Hepatic stellate cell (primary cell): ENCODE data around the gene LOXHD1.

Experiments used
- DNase-seq: peaks from one replicate; pipeline ENCODE4 v3.0.0; 2011; ENCODE audit warnings: low spot score

The LOXHD1 gene

DNA sequence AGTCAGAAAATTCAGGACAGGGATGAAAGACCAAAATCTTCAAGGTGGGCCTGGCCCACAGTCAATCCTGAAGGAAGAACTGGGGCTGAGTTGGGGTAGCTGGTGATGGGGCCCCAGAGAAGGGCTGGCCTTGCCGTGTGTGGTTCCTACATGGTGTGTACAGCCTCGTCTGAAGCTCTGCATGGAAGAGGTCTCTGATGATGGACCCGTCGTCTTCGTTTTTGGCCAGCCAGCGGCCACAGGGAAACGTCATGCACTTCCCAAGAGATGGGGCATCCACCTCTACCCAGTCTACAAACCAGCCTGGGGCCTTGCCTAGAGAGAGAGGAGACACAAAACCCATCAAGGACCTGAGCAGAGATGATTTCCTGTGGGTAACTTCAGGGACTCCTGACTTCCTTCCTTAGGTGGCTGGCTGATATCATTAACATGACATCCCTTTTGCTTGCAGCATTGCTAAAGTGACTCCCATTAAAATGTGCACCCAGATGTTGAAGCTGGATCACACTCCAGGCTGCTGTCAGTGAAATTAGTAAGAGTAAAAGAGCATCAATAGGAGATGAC, 115.3 kb downstream of the LOXHD1 start:
- no peak for DNase-seq

DNA sequence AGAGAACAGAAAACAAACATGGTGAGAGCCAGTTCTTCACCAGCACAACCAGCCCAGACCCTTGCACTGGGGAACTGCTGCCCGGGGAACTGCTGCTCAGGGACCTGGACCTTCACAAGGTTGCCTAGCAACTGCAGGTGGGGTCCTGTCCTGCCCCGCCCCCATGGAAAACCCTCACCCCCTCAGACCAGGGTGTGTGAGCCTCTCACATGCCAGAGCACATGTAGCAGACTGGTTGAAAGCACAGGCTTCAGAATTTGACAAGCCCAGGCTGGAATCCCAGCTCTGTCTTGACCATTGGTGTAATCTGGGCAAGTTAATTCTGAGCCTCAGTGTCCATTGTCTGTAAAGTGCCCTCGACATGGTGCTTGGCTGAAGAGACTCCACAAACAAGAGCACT, 118.6 kb downstream of the LOXHD1 start:
- DNase-seq = no peak

DNA sequence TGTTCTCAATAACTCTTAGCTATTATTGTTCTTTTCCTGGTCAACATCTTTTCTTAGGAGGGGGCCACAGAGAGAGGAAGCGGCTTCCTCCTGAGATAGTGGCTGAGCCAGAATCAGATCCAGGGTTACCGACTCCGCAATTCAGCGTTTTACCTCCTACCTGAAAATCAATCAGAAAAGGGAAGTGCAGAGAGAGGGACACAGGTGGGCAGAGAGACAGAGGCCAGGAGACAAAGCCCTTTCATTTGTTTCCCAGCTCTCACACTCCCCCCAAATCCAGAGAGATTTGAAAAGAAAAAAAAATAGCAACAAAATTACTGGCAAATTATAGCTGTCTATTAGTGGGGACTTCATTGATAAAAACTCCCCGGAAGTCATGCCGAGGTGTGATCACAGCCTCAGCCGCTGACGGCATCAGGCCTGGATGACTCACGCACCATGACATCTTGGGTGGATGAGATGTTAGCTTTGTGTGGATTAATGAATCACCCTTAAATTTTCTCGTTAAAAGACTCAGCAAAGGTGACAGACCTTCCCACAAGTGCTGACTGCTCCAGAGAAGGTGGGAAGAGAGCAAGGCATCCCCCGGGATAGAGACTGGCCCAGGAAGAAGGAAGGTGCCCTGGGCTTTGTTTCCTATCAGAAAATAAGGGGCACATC, 120.7 kb downstream of the LOXHD1 start:
- no peak for DNase-seq

DNA sequence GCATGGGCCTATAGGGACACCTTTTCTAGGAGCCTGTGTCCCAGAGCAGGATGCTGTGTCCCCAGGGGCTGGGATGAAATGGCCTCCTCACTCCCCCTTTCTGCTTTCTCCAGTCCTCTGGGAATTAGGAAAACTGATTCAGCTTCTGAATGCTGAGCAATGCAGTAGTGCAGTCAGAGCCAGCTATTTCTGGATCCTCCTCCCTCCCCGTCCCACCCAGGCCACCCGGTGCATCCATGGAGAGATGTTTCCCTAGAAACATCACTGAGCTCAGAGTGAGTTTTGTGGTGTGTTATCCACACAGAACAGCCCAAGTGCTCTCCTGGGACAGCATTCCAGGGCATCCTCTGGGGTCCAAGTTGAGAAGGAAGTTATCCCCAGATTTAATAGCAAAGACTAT, 125.5 kb downstream of the LOXHD1 start:
- no peak for DNase-seq

DNA sequence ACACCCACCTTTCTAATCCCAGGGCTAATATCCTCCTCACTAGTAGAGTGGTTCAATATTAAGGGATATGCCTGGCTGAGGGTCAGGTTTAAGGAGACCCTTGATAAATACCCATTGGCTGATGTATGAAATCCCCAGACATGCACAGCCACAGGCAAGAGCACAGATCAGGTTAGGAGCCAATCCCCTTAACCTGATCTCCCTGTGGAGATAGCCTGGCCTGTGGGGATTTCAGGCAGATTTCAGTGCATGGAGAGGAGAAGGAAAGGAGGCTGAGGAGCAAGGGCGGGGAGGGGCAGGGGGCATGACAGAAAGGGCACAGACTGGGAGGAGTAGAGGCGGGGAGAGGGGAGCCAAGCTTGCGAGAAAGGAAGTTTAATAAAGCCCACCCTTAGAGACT, 129.0 kb downstream of the LOXHD1 start:
- DNase-seq = no peak

DNA sequence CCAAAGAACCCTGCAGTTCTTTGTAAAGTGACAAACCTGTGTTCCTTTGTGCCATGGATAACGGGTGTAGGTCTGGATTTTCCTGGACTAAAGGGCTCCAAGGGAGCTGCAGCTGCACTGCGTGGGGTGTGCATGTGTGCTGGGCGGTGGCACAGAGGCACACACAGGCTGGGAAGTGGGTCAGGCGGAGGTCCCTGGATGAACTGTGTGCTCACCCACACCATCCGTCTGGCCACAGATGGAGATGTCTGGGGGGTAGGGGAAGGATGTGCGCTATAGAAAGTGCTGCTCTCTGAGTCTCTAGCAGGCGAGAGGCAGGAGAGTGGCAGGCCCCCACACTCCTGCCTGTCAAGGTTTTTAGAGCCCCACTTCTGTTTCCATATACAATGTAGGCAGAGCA, 137.2 kb downstream of the LOXHD1 start:
- DNase-seq = no peak

DNA sequence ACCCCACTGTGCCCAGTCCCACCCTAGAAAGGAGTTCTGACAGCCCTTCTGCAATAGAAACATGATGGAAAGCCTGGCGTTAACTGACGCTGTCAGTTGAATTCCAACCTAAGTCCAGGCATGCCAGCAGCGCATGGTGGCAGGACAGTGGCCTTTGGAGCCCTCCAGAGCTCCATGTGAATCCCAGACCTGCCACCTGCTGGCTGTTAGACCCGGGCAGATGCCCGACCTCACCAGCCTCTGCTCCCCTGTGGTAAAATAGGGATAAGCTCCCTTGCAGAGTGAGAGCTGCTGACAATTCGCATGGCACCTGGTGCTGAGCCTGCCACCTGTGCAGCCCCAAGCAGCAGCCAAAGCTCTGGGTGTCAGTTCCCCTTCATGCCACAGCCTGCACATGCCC, 138.6 kb downstream of the LOXHD1 start:
- DNase-seq = no peak

DNA sequence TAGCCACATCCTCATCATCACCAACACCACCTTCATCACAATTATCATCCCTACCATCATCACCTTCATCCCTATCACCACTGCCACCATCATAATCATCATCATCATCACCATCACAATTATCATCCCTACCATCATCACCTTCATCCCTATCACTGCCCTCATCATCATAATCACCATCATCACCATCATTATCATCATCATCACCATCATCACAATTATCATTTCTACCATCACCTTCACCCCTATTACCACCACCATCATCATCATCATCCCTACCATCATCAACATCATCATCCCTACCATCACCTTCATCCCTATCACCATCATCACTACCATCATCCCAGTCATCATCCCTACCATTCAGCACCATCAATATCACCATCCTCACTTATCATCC, 140.5 kb downstream of the LOXHD1 start:
- no peak for DNase-seq

DNA sequence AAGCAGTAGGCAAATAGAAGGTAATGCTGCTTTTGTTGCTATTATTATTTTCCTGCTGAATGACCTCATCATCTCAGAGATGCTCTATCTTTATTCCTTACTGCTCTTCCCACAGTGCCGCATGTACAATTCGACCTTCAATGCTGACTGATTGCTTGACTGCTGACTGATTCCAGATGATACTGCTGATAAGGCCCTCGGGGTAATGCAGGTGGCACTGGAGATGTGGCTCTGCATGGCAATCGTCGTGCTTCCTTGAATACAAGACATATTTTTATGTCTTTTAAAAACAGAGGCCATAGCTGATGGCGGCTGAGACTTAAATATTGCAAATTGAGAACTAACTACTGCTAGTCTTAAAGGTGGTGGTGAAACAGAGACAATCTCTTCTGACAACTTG, 146.6 kb downstream of the LOXHD1 start:
- no peak for DNase-seq

DNA sequence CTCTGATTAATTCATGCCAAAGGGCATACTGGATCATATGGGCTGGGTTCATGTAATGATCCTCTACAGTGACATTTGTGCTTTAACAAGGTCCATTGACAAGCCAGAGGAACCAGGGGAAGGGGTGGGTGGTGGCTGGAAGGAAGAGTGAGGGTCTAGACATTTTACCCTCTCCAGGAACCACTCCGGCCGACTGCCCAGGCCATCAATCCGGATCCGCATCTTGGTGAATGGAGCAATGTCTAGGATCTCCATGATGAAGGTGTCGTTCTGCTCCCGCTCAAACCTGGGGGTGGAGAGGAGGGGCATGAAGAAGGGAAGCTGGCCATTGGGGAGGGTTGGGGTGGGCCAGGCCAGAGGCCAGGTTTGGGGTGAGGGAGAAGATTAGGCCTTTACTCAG, 147.5 kb downstream of the LOXHD1 start:
- DNase-seq = no peak

DNA sequence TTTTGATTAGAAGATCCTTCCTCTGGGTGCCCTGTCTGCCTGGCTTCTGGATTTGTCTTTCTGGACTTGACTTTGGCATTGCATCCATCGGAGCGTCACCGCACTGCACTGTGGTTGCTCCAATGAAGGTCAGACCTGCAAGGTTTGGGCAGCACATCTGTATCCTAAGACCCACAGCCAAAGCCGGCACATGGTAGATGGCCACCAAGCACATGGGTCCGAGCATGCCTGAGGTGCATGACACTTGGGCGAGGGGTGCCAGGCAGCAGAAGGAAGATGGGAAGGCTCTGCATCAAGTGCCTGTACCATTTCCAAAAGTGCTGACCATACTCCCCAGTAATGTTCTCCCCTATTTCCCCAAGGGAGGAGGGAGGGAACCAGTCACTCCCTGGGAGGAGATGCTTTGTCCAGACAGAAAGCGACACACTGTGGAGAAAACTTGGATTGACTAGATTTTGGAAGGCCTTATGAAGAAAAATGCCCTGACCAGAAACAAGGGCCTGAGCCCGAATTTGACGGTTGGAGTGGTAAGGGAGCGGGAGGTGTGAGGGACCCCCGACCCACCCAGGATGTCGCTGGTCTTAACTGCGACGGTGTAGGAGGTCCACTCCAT, 149.9 kb downstream of the LOXHD1 start:
- no peak for DNase-seq

DNA sequence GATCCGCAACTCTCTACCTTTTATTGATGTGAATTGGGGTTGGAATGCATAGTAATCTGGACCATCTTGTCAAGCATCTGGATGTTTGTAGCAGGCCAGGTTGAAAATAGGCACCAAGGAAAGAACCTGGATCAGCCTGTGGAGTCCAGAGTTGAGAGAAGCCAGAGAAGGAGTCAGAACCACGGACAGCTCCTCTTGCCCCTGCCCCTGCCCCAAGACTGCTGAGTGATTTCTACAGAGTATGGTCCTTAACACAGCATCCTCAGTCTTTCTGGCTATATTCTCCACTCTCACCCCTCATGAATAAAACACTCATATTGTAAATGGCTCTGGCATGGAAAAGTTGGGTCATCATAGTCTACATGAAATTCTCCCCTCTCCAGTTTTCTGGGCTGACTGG, 154.6 kb downstream of the LOXHD1 start:
- DNase-seq = no peak

DNA sequence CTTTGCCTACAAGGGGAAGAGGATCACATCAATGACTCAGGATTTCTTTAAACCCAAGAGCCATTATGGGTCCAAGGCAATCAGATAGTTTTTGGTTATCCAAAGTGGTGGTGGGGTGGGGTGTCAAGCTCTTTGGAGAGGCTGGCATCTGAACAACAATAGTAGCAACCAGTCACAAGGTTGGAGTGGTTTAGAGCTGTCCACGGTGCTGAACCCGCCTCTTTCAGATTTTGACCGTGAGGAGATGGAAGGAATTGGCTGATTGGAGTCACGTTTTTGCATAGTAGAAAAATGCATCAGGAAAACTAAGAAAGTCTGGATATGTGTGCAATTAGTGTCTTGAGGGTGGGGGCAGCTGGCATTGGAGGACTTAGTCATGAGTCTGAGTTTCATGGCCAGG, 159.9 kb downstream of the LOXHD1 start:
- no peak for DNase-seq

DNA sequence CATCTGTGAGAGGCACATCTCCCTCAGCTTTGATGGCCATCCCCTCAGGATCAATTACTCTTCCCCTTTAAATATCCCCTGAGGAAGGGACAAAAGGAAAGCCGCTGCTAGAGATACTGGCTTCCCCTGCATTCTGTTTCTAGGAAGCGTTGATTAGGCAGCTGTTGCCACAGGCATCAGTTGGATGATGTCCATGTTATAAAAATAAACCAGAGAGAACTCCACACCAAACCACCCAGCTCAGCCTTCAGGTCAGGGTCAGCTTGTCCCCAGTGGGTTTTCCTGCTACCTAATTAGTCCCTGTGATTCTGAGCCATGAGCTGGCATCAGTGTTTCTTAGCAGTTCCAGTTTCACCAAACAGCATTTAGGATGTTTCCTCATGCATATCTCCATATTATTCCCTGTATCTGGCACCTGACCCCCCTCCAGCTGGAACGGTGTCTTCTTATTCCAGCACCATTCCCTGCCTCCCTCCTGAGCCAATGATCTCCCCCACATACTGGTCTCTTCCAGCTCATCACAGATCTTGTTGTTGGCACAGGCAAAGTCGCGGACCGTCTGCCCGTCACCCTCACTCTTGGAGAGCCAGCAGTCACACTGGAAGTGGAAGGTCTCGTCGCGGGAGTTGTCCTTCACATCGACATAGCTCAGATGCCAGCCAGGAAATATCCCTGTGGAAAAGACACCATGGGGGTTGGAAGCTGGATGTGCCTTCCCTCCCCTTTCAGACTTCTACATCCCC, 168.4 kb downstream of the LOXHD1 start:
- DNase-seq = no peak

DNA sequence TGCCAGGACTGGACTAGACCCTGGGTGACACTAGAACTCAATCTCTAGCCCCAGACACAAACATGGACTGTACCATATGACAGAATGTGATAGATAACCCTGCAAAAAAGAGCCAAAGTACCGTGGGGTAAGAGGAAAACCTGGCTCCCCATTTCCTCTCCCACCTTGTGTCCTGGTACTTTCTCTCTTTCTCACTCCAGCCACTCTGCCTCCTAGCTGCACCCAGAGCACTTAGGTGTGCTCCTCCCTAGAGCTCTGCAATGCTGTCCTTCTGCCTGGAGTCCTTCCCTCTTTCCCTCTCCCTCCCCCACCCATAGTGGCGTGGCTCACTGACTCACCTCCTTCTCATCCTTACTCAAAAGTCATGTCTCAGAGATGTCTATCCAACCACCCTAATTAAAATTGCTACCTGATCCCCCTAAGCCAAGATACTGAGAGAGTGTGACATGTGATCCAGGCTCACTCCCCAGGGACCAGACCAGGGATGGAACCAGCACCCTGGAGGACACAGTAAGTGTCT, 171.3 kb downstream of the LOXHD1 start:
- DNase-seq = no peak

DNA sequence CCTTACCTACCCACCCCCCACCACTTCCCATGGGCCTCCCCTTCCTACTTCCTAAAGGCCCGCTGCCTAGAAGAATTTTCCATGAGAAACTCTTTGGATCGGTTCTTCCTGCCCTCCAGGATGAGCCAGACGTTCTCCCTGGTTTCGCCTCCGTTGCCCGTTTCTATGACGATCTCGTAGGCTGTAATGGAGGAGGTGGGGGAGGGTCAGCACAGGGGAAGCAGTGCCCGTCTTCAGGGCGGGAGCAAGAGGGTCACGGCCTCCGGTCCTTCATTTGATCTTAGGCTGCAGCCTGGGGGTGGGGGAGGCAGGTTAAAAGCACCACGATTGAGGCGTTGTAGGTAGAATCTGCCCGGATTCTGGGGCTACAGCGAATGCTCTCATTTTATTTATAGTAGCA, 172.0 kb downstream of the LOXHD1 start:
- DNase-seq = no peak

DNA sequence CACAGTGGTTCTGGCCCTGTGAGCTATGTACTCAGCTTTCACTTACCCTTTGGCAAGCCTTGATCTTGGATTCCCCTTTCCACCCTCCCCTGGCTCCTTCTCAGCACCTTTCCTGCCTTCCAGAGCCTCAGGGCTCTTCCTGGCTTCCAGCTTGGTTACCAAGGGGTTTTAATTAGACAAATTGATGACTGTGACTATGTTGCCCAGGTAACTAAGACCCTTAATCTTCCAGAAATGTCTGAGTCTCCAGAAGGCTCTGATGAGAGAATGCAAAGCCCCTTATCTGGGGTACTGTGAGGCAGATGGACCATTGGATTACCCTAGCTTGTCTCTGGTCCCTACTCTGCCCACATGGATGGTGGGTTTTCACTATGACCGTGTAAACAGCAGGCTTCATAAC, 174.2 kb downstream of the LOXHD1 start:
- no peak for DNase-seq

DNA sequence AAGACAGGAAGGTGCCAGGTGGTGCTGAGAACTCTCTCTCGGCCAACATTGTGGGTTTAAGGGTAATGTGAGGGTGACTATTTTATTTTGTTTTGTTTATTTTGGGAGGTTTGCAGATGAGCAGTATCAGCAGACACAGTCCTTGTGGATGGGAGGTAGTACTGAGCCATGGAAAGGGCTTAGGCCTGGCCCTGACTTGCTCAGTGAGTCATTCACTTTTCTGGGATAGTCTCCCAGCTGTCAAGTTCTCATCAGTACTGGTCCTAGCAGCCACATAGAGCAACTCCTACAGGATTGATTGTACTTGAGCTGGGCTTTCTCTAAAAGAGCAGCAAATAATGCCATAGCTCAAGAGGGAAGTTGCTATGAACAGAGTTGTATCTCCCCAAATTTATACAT, 175.2 kb downstream of the LOXHD1 start:
- DNase-seq = no peak

DNA sequence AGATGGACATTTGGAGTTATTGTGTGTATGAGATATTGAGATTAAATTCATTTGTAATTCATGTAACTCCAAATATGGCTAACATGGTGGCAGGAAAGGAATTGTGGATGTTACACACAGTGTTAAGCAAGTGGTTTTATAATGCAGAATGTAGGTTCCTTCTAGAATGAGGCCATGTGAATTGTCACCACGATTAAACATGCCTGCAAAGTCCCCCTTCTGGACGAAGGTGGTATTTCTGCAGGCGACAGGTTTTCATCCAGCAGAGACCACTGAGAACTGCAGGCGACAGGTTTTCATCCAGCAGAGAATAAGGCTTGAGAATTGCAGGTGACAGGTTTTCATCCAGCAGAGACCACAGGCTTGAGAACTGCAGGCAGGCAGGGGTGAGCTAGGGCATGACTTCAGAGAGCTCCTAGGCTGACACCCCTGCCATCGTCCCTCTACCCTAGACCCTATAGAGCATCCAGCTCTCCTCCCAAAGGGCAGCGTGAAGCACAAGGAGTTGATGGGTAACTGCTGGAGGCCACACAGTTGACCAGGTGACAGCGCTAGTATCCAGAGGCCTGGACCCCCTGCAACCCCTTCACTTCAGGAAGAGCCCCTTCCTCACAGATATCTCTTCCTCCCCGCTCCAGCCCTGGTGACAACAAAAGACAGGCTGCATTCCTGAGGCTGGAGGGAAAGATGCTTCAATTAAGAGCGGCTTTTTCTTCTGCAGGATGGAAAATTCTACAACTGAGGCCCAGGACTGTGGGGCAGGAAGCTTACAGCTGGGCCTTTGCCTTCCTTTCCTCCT, 175.8 kb downstream of the LOXHD1 start:
- peak; percentile 45 for DNase-seq

DNA sequence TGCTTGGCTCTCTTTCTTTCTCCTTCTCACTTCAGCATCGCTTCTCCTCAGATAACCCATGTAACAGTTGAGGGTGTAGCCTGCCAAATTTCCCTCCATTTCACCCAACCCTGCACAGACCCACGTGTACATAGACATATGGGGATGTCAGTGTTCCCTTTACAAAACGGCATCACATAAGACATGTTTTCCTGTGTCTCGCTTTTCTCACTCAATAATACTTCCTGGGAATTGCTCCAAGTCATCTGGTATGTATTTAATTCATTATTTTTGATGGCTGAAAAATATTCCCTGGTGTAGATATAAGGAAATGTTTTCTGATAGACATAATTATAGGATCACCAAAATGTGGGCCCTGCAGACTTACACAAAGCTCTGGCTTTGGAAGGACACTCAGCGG, 176.8 kb downstream of the LOXHD1 start:
- DNase-seq = no peak

DNA sequence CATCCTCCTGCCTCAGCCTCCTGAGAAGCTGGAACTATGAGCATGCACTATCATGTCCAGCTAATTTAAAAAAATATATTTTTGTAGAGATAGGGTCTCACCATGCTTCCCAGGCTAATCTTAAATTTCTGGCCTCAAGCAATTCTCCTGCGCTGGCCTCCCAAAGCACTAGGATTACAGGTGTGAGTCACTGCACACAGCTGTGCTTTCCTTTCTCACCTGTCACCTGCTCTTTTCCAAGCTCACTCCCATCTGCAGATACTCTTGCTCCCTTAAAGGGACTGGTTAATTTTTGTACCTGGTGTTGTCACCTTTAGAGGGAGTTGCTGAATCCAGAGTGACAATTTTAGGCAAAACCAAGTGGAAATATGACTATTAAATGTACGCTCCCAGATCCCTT, 178.2 kb downstream of the LOXHD1 start:
- DNase-seq = no peak

DNA sequence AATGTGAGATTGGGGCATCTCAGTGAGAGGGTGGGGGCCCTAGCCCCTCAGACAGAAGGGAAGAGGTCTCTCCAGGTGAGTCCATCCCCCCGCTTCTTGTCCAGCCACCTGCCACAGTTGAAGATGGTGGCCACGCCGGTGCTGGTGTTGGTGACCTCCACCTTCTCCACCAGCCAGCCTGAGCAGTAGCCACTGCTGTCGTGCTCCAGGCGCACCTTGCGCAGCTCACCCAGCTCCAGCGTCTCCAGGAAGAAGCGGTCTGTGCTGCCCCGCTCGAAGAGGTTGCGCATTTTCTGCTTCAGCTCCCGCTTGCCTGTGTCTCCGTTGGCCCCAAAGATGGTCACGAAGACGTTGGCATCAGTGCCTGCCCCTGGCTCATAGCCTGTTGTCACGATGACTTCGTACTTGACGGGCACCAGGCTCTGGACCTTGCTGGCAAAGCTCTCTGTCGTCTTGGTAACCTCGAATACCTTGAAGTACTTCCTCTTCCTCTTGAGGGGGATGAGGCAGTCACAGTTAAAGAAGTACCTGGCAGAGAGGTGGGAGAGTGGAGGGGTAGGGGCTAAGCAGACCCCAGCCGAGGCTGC, 179.5 kb downstream of the LOXHD1 start:
- DNase-seq = no peak
